GM23338 (cell line): ENCODE data around the gene AKTIP. TPM values are rescaled to one million over a fixed set of nuclear protein-coding genes. Genes with fewer than 3 reads are reported as not detected.

Source experiments
- ATAC-seq: fragments of 200-7000 bp; cut with Tn5 transposase; 3 replicates; pipeline ENCODE4 v1.9.1; 2020
- DNase-seq: peaks from one replicate; pipeline ENCODE4 v3.0.0-alpha.2; 2015; ENCODE audit warnings: low spot score
- H2AFZ ChIP-seq: fragments of 200-600 bp; sonication (generic); 2 replicates; pipeline ENCODE4 v1.8.0; 2016; ENCODE audit warnings: antibody characterized with exemption, mild to moderate bottlenecking, moderate library complexity
- H3F3A ChIP-seq: fragments of 200-600 bp; sonication (generic); replicated peaks from 2 replicates; pipeline ENCODE4 v1.8.0; 2017; ENCODE audit warnings: antibody characterized with exemption, mixed run types, low read depth
- H3K27ac ChIP-seq: fragments of 200-600 bp; sonication (generic); 2 replicates; pipeline ENCODE4 v1.6.1; 2016; ENCODE audit warnings: low read depth
- H3K27me3 ChIP-seq: fragments of 200-600 bp; sonication (generic); 2 replicates; pipeline ENCODE4 v1.8.0; 2016; ENCODE audit warnings: mild to moderate bottlenecking, mixed run types, moderate library complexity; ENCODE audit not compliant: insufficient read depth
- H3K36me3 ChIP-seq: fragments of 200-600 bp; sonication (generic); 2 replicates; pipeline ENCODE4 v1.8.0; 2016; ENCODE audit warnings: mild to moderate bottlenecking; ENCODE audit not compliant: insufficient read depth
- H3K4me1 ChIP-seq: fragments of 200-600 bp; sonication (generic); 2 replicates; pipeline ENCODE4 v1.8.0; 2016; ENCODE audit warnings: mild to moderate bottlenecking, moderate library complexity; ENCODE audit not compliant: insufficient read depth
- H3K4me2 ChIP-seq: fragments of 200-600 bp; sonication (generic); 2 replicates; pipeline ENCODE4 v1.7.1; 2017; ENCODE audit warnings: mixed run types
- H3K4me3 ChIP-seq: fragments of 200-600 bp; sonication (generic); 2 replicates; pipeline ENCODE4 v1.6.1; 2016; ENCODE audit warnings: mixed run types
- H3K79me2 ChIP-seq: fragments of 200-600 bp; sonication (generic); replicated peaks from 2 replicates; pipeline ENCODE4 v1.8.0; 2017; ENCODE audit warnings: mild to moderate bottlenecking; ENCODE audit not compliant: insufficient read depth
- H3K9me2 ChIP-seq: fragments of 200-600 bp; sonication (generic); 2 replicates; pipeline ENCODE4 v1.8.0; 2017; ENCODE audit not compliant: insufficient read depth
- H4K20me1 ChIP-seq: fragments of 200-600 bp; sonication (generic); replicated peaks from 2 replicates; pipeline ENCODE4 v1.8.0; 2017; ENCODE audit warnings: mild to moderate bottlenecking; ENCODE audit not compliant: insufficient read depth
- H3K27ac Mint-ChIP-seq: 2 replicates; pipeline ENCODE4 v1.8.0; 2020; ENCODE audit warnings: inconsistent platforms, mild to moderate bottlenecking, moderate library complexity, mixed read lengths
- H3K27me3 Mint-ChIP-seq: 3 replicates; pipeline ENCODE4 v1.8.0; 2022; ENCODE audit warnings: low read depth, mild to moderate bottlenecking, moderate library complexity, mixed read lengths, inconsistent platforms; ENCODE audit not compliant: insufficient read depth, poor library complexity
- H3K36me3 Mint-ChIP-seq: 3 replicates; pipeline ENCODE4 v1.8.0; 2021; ENCODE audit warnings: low read depth, mild to moderate bottlenecking, inconsistent platforms, moderate library complexity, mixed read lengths
- H3K4me1 Mint-ChIP-seq: 3 replicates; pipeline ENCODE4 v1.8.0; 2020; ENCODE audit warnings: mild to moderate bottlenecking, inconsistent platforms, mixed read lengths
- H3K4me3 Mint-ChIP-seq: 3 replicates; pipeline ENCODE4 v1.8.0; 2021; ENCODE audit warnings: moderate library complexity, mild to moderate bottlenecking, inconsistent platforms, mixed read lengths
- H3K9me3 Mint-ChIP-seq: 3 replicates; pipeline ENCODE4 v1.8.0; 2020; ENCODE audit warnings: moderate library complexity, mild to moderate bottlenecking, inconsistent platforms, mixed read lengths
- CREB1 ChIP-seq: fragments of 250-450 bp; sonication (Bioruptor Pico); IDR thresholded peaks from 2 replicates; pipeline ENCODE4 v1.5.0; 2020; ENCODE audit warnings: low read depth, mild to moderate bottlenecking, moderate library complexity
- EZH2 ChIP-seq: fragments of 200-600 bp; sonication (generic); IDR thresholded peaks from one replicate; pipeline ENCODE4 v1.8.0; 2017; ENCODE audit warnings: antibody characterized with exemption, mild to moderate bottlenecking, low read depth; ENCODE audit not compliant: unreplicated experiment
- NANOG ChIP-seq: IDR thresholded peaks from 2 replicates; pipeline ENCODE4 v1.6.1; 2016; ENCODE audit warnings: antibody characterized with exemption, borderline replicate concordance
- POLR2AphosphoS5 ChIP-seq: IDR thresholded peaks from 2 replicates; pipeline ENCODE4 v1.6.1; 2016; ENCODE audit warnings: antibody characterized with exemption, low read depth
- STAT1 ChIP-seq: IDR thresholded peaks from one replicate; pipeline ENCODE4 v1.6.1; 2016; ENCODE audit warnings: antibody characterized with exemption; ENCODE audit not compliant: unreplicated experiment
- ZNF114 ChIP-seq: fragments of 250-450 bp; sonication (Bioruptor Pico); IDR thresholded peaks from 2 replicates; pipeline ENCODE4 v1.5.0; 2020; ENCODE audit warnings: mild to moderate bottlenecking, moderate library complexity
- ZNF331 ChIP-seq: fragments of 250-450 bp; sonication (Bioruptor Pico); IDR thresholded peaks from 2 replicates; pipeline ENCODE4 v1.5.0; 2020; ENCODE audit warnings: low read depth, mild to moderate bottlenecking, moderate library complexity
- polyA plus RNA-seq: library from polyadenylated mRNA; unstranded; fragments of >200 nt; fragmentation: Nextera tagmentation; extraction: Ambion mirVana; gene quantifications from 2 replicates; pipeline ENCODE4 v1.2.1, GENCODE V29; 2016
- total RNA-seq: library from RNA; depleted of rRNA; stranded (reverse); fragments of >200 nt; shearing (Covaris generic); gene quantifications from 2 replicates; pipeline ENCODE4 v1.2.3, GENCODE V29; 2014
- TF ChIP-seq, protein P1 (sequence below), 2 experiments: fragments of 200-600 bp in 1 of 2; sonication (generic) in 1 of 2; conservative IDR thresholded peaks; 2 replicates each; pipeline versions ENCODE4 v1.5.1 to v1.6.1; 2016 to 2017; ENCODE audit warnings: antibody characterized with exemption in 2 of 2, low read depth in 2 of 2, mild to moderate bottlenecking in 2 of 2, moderate library complexity in 1 of 2
- TF ChIP-seq, protein P2 (sequence below): IDR thresholded peaks from one replicate; pipeline ENCODE4 v1.6.1; 2018; ENCODE audit warnings: antibody characterized with exemption; ENCODE audit not compliant: unreplicated experiment
- TF ChIP-seq, protein P3 (sequence below): IDR thresholded peaks from 2 replicates; pipeline ENCODE4 v1.6.1; 2016; ENCODE audit warnings: antibody characterized with exemption

Gene AKTIP
- total and polyA plus RNA-seq, 2 experiments from 2014 or later, result 17.3 to 21.6 TPM

DNA sequence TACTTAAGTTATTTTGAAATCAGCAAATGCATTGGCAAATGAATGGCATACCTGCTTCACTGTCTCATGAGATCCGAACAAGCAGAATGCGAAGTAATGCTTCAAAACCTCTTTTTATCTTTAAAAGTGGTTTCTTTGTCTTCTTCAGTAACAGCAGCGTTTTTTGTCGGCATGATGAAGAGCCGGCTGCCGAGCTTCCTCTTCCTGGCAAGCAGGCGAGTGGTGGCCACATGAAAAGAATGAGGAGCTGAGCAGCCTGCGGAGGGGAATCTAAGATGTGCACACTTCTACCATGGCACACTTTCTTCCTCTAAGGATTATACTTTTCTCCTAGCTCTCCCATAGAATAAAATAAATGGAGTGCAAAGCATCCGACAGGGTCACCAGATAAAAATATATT is 42.4 kb upstream of the AKTIP start (continued):
- no peak for TF ChIP-seq NANOG
- TF ChIP-seq POLR2AphosphoS5, result no peak
- TF ChIP-seq ZNF331 (CRISPR knock-in tag), result no peak

DNA sequence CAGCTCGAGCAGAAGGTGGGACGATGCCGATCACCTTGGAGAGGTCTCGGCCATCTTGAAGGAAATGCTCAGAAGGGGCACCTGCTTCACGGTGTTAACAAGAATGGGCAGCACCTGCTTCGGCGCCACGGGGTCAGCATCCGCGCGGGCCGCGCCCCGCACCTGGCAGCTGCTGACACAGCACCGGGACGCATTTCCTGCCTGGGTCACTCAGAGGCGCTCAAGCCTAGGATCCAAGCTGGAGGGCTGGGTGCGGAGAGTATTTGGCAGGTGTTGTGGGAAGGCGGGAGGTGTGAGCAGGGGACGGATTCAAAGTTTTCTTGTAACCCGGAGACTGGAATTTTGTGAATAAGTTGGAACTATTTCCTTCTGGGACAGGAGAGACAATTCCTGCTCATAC is 39.3 kb upstream of the AKTIP start:
- Histone ChIP-seq H3F3A (no peaks in the 10 kb centered on the region), H3K27ac (no peak overlapping the region), H3K36me3 (no peaks in the 10 kb centered on the region; the same call in 1 of the 2 replicates), H2AFZ (peak overlapping the region; percentile 2), H3K4me1 (peaks cover 13% of the 10 kb centered on the region), H3K4me2 (no peak overlapping the region), H3K9me2 (no peaks in the 10 kb centered on the region), H3K4me3 (no peak overlapping the region), H3K79me2 (no peaks in the 10 kb centered on the region), H3K27me3 (no peaks in the 10 kb centered on the region), H4K20me1 (no peaks in the 10 kb centered on the region)
- ATAC-seq, result peak; percentile 93
- peak; percentile 79 for DNase-seq
- H3K9me3 Mint-ChIP-seq, result peaks cover 18% of the 10 kb centered on the region
- TF ChIP-seq, protein P1, sequence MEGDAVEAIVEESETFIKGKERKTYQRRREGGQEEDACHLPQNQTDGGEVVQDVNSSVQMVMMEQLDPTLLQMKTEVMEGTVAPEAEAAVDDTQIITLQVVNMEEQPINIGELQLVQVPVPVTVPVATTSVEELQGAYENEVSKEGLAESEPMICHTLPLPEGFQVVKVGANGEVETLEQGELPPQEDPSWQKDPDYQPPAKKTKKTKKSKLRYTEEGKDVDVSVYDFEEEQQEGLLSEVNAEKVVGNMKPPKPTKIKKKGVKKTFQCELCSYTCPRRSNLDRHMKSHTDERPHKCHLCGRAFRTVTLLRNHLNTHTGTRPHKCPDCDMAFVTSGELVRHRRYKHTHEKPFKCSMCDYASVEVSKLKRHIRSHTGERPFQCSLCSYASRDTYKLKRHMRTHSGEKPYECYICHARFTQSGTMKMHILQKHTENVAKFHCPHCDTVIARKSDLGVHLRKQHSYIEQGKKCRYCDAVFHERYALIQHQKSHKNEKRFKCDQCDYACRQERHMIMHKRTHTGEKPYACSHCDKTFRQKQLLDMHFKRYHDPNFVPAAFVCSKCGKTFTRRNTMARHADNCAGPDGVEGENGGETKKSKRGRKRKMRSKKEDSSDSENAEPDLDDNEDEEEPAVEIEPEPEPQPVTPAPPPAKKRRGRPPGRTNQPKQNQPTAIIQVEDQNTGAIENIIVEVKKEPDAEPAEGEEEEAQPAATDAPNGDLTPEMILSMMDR (conservative IDR thresholded peaks at IDR 0.05; ENCODE audit: low read depth in 2 of 2), result peak; percentile 20 to 57; a peak in 3 of 4 replicates
- TF ChIP-seq CREB1 (CRISPR knock-in tag), result peak; percentile 9; the same call in 1 of the 2 replicates
- no peak for TF ChIP-seq STAT1
- no peak for TF ChIP-seq ZNF331 (CRISPR knock-in tag)
- no peak for TF ChIP-seq EZH2
- no peak overlapping the region for H3K4me3 Mint-ChIP-seq
- peaks cover 4% of the 10 kb centered on the region for H3K36me3 Mint-ChIP-seq
- no peak overlapping the region for H3K27ac Mint-ChIP-seq
- H3K4me1 Mint-ChIP-seq, result peaks cover 16% of the 10 kb centered on the region
- H3K27me3 Mint-ChIP-seq, result peaks cover 5% of the 10 kb centered on the region

- Mint-ChIP-seq H3K4me1 (peaks cover 9% of the 10 kb centered on the region), H3K36me3 (peaks cover 4% of the 10 kb centered on the region), H3K4me3 (no peak overlapping the region), H3K27ac (no peak overlapping the region), H3K27me3 (no peaks in the 10 kb centered on the region), H3K9me3 (peaks cover 21% of the 10 kb centered on the region)
- no peaks in the 10 kb centered on the region for H3K9me2 ChIP-seq
- H3F3A ChIP-seq, result no peaks in the 10 kb centered on the region
- H2AFZ ChIP-seq, result no peak overlapping the region
- peaks cover 11% of the 10 kb centered on the region for H3K4me1 ChIP-seq
- ATAC-seq (no peak), DNase-seq (no peak)
- no peaks in the 10 kb centered on the region; the same call in 1 of the 2 replicates for H3K36me3 ChIP-seq
- no peak overlapping the region for H3K27ac ChIP-seq
- H3K4me2 ChIP-seq, result no peak overlapping the region
- no peaks in the 10 kb centered on the region for H3K79me2 ChIP-seq
- H3K4me3 ChIP-seq, result no peak overlapping the region
- H3K27me3 ChIP-seq, result no peaks in the 10 kb centered on the region
- H4K20me1 ChIP-seq, result no peaks in the 10 kb centered on the region
- TF ChIP-seq, protein P2, sequence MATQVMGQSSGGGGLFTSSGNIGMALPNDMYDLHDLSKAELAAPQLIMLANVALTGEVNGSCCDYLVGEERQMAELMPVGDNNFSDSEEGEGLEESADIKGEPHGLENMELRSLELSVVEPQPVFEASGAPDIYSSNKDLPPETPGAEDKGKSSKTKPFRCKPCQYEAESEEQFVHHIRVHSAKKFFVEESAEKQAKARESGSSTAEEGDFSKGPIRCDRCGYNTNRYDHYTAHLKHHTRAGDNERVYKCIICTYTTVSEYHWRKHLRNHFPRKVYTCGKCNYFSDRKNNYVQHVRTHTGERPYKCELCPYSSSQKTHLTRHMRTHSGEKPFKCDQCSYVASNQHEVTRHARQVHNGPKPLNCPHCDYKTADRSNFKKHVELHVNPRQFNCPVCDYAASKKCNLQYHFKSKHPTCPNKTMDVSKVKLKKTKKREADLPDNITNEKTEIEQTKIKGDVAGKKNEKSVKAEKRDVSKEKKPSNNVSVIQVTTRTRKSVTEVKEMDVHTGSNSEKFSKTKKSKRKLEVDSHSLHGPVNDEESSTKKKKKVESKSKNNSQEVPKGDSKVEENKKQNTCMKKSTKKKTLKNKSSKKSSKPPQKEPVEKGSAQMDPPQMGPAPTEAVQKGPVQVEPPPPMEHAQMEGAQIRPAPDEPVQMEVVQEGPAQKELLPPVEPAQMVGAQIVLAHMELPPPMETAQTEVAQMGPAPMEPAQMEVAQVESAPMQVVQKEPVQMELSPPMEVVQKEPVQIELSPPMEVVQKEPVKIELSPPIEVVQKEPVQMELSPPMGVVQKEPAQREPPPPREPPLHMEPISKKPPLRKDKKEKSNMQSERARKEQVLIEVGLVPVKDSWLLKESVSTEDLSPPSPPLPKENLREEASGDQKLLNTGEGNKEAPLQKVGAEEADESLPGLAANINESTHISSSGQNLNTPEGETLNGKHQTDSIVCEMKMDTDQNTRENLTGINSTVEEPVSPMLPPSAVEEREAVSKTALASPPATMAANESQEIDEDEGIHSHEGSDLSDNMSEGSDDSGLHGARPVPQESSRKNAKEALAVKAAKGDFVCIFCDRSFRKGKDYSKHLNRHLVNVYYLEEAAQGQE, result no peak
- no peak for TF ChIP-seq EZH2
- no peak for TF ChIP-seq ZNF331 (CRISPR knock-in tag)
- no peak for TF ChIP-seq CREB1 (CRISPR knock-in tag)
- TF ChIP-seq, protein P3, sequence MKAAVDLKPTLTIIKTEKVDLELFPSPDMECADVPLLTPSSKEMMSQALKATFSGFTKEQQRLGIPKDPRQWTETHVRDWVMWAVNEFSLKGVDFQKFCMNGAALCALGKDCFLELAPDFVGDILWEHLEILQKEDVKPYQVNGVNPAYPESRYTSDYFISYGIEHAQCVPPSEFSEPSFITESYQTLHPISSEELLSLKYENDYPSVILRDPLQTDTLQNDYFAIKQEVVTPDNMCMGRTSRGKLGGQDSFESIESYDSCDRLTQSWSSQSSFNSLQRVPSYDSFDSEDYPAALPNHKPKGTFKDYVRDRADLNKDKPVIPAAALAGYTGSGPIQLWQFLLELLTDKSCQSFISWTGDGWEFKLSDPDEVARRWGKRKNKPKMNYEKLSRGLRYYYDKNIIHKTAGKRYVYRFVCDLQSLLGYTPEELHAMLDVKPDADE, result no peak
- TF ChIP-seq ZNF114 (CRISPR knock-in tag), result no peak
- no peak for TF ChIP-seq POLR2AphosphoS5
Observed at GRCh38 chr16:53541326-53541725, 38.3 kb upstream of the AKTIP start.
